AG08396 (cell line): ENCODE measurements around the gene AIFM3.
"Not testable (repeated sequence)": the region's sequence is repeated elsewhere in the genome, so short reads cannot be mapped to it uniquely, and the experiment has no call there.

Experiments
- DNase-seq: peaks from one replicate; pipeline ENCODE4 v3.0.0; 2012; ENCODE audit warnings: low spot score, mixed read lengths

The AIFM3 gene

GRCh38 chr22:20966883-20967696 lies at the start of gene AIFM3:
Gene AIFM3 (plus strand): TSS chr22:20967255. CDS start chr22:20967945, 690 bp downstream.
- DNase-seq, result no peak

DNA sequence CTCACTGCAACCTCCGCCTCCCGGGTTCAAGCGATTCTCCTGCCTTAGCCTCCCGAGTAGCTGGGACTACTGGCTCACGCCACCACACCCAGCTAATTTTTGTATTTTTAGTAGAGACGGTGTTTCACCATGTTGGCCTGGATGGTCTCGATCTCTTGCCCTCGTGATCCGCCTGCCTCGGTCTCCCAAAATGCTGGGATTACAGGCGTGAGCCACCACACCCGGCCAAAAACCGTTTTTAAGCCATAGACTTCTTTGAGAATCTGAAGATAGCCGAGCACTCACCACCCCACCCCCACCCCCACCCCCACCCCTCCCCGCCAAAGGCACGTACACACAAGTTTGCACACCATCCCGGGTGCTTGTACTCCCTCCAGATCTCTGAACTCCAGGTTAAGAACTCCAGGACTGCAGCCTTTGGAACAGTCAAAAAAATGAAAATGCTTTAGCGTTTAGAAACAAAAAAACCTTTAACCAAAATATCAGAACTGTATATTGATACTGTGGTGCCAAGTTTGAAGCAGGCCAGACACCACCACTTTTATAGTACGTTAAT lies 48.3 kb upstream of the AIFM3 start:
- no peak for DNase-seq

DNA sequence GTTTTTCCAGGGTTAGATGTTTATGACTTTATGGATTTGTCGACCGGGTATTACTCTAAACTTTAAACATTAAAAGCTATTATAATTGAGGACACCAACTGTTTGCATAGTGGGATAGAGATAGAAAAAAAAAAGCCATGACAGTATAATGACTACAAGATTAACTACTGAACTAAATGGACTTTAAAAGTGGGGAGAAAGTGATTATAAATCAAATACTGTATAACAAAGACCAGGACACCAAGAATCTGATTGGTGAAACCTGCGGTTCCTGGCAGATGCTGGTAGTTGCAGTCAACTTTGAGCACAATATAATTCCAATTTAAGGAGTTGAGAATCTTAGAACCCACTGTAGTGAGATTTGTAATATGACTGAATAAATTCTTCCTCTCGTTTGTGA lies 47.3 kb upstream of the AIFM3 start:
- DNase-seq, result no peak

DNA sequence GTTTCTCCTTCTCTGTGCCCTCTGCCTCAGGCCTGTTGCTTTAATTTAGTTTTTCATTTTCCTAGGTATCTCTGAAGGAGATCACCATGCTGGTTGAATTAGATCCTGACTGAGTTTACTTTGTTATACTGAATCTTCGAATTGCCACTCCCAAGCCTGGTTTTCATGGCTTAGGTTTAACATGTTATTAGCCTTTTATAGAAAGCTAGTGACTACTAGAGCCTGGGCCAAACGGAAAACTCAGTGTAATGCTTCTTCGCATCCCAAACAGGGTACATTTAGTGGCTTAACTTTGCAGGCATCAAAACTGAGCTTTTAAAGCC lies 46.2 kb upstream of the AIFM3 start:
- no peak for DNase-seq

GRCh38 chr22:20922141-20922751 lies 44.8 kb upstream of the AIFM3 start:
- no peak for DNase-seq

DNA sequence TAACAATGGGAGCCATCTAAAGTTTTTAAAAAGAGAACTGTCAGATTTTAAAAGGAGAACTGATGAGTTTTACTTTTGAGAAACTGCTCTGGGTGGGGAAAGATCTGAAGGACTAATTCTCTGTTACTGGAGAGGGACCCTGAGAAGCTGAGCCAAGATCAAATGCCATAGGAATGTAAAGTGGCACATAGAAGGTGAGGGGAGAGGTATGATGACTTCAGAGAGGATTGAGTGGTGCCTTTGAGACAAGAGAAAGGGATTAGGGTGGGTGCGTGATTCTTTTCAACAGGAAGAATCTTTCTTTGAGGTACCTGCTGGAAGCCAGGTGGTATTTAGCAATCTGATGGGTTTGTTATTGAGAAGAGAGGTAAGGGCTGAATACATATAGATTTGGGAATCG lies 40.8 kb upstream of the AIFM3 start:
- DNase-seq, result no peak

DNA sequence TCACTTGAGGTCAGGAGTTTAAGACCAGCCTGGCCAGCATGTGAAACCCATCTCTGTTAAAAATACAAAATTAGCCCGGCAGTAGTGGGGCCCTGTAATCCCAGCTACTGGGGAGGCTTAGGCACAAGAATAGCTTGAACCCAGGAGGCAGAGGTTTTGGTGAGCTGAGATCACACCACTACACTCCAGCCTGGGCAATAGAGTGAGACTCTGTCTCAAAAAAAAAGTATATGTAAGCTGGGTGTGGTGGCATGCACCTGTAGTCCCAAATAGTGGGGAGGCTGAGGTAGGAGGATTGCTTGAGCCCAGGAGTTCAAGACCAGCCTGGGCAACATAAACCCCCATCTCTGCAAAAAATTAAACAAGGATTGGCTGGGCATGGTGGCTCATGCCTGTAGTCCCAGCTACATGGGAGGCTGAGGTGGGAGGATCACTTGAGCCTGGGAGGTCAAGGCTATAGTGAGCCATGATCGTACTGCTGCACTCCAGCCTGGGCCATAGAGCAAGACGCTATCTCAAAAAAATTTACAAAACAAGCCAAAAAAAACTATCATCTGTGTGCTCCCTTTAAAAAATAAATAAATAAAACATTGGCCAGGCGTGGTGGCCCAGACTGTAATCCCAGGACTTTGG lies 39.0 kb upstream of the AIFM3 start:
- no peak for DNase-seq

DNA sequence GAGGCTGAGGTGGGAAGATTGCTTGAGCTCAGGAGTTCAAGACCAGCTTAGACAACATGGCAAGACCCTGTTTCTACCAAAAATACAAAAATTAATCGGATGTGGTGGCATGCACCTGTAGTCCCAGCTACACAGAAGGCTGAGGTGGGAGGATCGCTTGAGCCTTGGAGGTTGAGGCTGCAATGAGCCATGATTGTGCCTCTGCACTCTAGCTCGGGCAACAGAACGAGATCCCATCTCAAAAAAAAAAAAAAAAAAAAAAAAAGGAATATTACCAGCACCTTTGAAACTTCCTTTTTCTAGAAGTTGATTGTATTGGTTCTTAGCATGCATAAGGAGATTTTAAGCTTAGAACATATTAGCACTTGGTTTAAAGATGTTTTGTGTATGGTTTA lies 38.5 kb upstream of the AIFM3 start:
- DNase-seq, result no peak

GRCh38 chr22:20930004-20930403 lies 37.1 kb upstream of the AIFM3 start:
- no peak for DNase-seq

- not testable (repeated sequence) for DNase-seq
Observed at GRCh38 chr22:20930435-20930834, 36.6 kb upstream of the AIFM3 start.

- DNase-seq, result no peak
Observed at GRCh38 chr22:20931126-20931654, 35.9 kb upstream of the AIFM3 start.

DNA sequence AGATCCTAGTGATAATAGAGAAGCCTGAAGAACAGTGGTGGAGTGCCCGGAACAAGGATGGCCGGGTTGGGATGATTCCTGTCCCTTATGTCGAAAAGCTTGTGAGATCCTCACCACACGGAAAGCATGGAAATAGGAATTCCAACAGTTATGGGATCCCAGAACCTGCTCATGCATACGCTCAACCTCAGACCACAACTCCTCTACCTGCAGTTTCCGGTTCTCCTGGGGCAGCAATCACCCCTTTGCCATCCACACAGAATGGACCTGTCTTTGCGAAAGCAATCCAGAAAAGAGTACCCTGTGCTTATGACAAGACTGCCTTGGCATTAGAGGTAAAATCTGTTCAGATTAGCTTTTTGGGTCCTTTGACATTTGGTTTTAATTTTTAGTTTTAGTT lies 33.1 kb upstream of the AIFM3 start:
- no peak for DNase-seq

DNA sequence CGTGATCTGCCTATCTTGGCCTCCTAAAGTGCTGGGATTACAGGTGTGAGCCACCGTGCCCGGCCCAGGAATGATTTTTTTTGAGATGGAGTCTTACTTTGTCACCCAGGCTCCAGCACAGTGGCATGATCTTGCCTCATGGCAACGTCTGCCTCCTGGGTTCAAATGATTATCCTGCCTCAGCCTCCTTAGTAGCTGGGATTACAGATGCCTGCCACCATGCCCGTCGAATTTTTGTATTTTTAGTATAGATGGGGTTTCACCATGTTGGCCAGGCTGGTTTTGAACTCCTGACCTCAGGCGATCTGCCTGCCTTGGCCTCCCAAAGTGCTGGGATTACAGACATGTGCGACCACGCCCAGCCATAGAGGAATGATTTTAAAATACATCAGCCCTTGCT lies 32.0 kb upstream of the AIFM3 start:
- DNase-seq, result not testable (repeated sequence)

DNA sequence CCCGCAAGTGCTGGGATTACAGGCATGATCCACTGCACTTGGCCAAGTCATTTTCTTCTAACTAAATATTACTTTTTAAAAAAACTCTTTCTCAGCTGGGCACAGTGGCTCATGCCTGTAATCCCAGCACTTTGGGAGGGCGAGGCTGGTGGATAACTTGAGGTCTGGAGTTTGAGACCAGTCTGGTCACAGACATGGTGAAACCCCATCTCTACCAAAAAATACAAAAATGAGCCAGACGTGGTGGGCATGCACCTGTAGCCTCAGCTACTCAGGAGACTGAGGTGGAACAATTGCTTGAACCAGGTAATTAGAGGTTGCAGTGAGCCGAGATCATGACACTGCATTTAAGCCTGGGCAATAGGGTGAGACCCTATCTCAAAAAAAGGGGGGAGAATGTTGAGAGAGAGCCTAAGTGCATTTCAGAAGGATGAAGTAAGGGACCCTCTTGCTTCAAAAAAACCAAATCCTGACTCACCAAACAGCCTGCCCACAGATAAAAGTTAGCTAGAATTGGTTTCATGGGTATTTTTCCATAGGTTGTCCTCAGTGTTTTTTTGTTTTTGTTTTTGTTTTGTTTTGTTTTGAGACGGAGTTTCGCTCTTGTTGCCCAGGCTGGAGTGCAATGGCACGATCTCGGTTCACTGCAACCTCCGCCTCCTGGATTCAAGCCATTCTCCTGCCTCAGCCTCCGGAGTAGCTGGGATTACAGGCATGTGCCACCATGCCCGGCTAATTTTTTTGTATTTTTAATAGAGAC lies 31.1 kb upstream of the AIFM3 start:
- DNase-seq, result not testable (repeated sequence)

DNA sequence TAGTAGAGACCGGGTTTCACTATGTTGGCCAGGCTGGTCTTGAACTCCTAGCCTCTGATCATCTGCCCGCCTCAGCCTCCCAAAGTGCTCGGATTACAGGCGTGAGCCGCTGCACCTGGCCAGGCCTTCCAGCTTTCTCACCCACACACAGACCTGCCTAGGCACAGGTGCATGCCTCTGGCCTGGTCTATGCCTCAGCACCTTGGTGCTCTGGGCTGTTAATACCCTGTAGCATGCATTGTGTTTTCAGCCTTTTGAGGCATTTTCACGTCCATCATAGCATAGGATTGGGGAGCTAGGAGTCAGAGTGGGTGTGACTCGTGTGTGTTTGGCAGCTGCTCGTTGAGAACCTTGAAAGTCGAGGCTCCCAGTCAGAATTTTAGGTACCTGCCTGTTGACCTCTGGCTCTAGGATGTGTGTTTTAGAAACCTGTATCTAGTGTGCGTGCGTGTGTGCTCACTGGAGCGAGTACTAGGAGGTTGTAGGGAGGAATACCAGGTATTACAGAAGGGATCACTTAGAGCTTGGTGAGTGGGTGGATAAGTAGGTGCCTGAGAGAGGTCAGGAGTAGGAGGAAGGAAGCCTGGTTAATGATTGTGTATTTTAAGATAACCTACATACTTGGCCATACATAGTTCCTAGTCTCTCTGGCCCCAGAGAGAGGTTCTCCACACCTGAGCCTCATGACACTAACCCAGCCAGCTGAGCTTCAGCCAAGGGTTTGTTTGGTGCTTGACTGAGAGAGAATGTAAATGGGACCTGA lies 29.8 kb upstream of the AIFM3 start:
- no peak for DNase-seq

DNA sequence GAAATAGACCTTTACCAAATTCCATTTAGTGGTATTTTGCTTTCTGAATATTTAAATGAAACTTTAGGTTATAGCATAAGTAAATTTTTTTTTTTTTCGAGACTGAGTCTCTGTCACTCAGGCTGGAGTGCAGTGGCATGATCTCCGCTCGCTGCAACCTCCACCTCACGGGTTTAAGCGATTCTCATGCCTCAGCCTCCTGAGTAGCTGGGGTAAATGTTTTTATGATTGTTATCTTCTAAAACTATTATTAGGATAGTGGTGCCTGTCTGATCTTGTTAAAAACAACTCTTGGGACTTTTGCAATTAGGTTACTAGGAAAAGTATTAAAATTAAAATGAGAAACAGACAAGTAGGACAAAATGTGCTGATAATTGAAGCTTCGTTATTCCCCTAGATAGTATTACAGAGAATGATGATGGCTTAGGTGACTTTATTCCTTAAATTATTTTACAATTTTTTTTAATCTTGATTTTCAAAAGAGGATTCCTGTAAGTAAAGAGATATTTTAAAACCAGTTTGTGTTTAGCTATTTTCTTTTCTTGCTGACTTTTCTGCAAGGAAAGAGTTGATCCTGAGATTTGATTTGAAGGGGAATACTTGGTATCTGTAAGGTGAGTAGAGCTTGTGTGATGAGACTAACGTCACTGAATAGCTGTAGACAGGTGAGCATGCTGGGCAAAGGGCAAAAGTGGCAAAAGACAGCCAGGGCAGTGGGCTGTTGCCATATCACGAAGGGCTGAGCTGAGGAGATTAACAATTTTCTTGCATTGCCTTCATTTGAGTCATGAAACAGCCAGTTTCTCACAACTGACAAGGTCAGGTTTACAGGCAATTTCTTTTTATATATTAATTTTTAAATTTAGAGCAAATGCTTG lies 29.0 kb upstream of the AIFM3 start:
- DNase-seq, result no peak

DNA sequence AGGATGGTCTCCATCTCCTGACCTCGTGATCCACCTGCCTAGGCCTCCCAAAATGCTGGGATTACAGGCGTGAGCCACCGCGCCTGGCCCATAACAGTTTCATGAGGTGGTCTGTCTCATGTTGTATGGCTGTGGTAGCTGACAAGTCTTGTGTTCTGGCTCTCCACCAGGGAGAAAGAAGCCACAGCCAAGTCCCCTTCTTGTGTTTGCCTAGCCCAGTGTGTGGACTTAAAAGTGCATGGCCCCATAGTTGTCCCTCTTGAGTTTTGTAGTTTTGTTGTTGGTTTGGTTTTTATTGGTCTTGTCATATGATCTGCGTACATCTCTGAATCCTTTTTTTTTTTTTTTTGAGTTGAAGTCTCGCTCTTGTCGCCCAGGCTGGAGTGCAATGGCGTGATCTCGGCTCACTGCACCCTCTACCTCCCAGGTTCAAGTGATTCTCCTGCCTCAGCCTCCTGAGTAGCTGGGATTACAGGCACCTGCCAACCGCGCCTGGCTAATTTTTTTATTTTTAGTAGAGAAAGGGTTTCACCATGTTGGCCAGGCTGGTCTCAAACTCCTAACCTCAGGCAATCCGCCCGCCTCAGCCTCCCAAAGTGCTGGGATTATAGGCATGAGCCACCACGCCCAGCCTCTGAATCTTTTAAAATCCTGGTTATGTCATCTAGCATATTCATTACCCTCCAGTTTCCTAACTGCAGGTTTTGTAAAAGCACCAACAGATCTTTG lies 27.4 kb upstream of the AIFM3 start:
- not testable (repeated sequence) for DNase-seq

- no peak for DNase-seq
Observed at GRCh38 chr22:20940186-20940651, 26.8 kb upstream of the AIFM3 start.

DNA sequence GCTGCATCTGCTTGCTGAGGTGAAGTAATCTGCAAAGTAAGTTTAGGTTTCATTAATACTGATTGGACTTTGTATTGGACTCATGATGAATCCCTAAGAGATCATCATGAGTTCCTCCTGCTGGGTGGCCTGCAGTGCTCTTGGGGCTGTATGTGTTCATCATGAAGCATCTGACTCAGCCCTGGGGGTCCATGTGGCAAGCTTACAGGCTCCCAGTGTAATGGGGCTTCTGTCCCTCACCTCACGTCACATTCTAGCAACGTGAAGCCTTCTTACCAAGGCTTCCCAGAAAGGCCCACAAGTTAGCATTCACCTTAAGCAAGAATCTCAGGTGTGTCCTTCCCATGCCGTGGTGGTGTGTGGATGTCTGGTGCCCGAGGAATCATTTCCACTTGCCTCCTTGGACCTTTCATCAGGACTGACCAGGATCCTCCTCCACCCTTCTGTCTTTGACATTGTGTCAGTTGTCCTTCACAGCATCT lies 26.1 kb upstream of the AIFM3 start:
- no peak for DNase-seq
